Right lobe of liver (tissue), 4 donors: Measurements from ENCODE around the gene LY6G5C.

Experiments
- POLR2A ChIP-seq: fragments of 450-650 bp; IDR thresholded peaks from one replicate; pipeline ENCODE4 v1.6.1; 2017; ENCODE audit warnings: antibody characterized with exemption, mild to moderate bottlenecking
- TF ChIP-seq, protein P1 (sequence below), 4 donors: fragments of 200-600 bp in 3 of 4; fragments of 450-650 bp in 1 of 4; IDR thresholded peaks; one replicate each; pipeline versions ENCODE4 v1.5.1 to v1.8.0; 2016 to 2022; ENCODE audit warnings: antibody characterized with exemption in 4 of 4, mild to moderate bottlenecking in 2 of 4
- donor health status: DM: no; HTN: no; CAD: no.
- donor health status: DM: no; HTN: no; CAD: no.
- donor health status: DM: no; HTN: yes; CAD: no.

DNA sequence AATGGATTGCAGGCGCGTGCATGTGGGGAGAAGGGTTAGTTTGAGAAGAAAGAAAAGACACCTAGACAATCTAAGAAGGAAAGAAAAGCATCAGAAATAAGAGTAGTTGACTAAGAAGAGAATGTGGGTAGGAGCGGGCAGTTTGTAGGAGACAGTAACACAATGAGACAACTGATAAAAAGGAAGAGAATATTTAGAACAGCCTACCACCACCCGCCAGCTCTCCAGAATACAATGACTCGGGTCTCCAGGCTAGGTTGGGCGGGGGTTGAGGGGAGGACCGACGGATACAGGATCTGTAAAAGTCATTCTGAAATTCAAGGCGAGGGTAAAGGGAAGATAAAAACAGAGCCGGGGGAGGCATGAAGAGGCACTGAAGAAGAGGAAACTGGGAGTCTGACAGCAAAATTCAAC is 21.5 kb upstream of the LY6G5C start:
- TF ChIP-seq, protein P1, sequence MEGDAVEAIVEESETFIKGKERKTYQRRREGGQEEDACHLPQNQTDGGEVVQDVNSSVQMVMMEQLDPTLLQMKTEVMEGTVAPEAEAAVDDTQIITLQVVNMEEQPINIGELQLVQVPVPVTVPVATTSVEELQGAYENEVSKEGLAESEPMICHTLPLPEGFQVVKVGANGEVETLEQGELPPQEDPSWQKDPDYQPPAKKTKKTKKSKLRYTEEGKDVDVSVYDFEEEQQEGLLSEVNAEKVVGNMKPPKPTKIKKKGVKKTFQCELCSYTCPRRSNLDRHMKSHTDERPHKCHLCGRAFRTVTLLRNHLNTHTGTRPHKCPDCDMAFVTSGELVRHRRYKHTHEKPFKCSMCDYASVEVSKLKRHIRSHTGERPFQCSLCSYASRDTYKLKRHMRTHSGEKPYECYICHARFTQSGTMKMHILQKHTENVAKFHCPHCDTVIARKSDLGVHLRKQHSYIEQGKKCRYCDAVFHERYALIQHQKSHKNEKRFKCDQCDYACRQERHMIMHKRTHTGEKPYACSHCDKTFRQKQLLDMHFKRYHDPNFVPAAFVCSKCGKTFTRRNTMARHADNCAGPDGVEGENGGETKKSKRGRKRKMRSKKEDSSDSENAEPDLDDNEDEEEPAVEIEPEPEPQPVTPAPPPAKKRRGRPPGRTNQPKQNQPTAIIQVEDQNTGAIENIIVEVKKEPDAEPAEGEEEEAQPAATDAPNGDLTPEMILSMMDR (IDR thresholded peaks at IDR 0.05): no peak
- no peak for TF ChIP-seq POLR2A
